ENCODE results near the gene JUND.

Gene JUND

DNA sequence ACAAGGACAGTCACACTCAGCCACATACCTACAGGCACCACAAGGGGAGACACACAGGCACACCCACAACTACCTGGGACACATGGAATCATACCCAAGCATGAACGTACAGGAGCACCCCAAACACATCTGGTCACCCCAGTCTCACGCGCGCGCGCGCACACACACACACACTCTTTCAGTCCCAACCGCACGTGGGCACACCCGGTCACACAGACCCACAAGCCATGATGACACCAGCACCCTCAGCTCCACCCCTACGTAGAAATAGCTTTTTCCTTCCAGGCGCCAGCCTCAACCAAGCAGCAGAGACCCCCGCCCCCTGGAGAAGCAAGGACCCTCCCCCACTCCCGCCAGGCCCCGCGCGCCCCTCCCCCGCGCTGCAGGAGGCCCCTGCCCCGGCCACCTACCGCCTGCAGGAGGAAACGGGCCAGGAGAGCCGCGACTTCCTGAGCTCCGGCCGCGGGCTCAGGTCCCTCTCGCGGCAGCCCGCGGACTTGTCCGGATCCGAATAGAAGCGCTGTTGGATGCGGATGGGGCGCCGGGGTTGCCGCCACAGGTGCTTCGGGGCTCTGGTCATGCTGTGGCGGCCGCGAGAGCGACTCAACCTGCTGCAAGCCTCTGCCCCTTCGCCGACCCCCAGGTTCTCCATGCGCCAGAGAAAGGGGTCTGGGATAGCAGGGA, 48.7 kb downstream of the JUND start:
- no peak for DNase-seq

DNA sequence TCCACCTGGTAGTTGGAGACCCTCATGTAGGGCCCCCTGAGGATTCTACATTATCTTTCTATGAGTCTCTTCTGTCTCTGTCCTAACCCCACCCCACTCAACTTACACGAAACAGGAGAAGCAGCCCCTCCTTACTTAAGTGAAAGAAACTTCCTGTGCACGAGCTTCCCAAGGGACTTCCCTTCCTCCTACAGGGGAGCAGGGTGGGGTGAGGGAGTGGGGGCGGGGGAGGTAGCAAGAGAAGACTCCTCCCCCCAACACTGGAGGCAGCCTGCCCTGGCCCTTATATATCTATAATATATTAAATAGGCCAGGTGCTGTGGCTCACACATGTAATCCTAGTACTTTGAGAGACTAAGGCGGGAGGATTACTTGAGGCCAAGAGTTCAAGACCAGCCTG, 49.6 kb downstream of the JUND start:
- DNase-seq = no peak

DNA sequence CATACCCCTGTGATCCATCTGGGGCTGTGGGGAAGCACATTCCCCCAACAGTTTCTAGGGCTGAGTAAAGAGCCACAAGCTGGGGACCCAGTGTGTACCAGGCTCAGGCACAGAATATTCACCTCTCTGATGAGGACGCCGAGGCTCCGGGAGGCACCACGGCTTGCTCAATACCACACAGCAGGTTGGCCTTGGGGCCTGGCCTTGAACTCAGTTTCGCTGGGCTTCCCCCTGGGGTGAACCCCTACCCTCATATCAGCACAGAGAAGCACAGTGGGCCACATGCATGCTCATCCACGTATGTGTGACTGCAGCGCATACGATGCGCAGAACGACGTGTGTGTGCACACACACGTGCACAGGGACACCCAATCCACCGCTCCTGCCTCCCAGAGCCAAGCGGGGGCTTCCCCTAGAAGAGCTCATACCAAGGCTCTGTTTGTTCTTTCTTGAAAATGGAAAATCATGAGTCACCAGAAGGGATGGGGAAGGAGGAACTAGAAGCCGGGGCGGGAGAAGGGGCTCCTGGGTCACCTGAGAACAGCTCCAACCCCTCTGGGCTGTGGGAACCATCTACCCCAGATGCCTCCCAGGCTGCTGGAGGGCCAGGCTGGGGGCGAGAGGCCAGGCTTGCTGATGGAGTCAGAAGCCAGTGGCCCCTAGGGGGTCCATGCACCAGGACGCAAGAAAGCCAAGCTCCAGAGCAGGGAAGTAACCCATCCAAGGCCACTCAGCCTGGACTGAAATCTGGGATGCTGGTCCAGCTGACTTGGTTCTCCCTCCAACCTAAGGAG, 50.3 kb downstream of the JUND start:
- no peak for DNase-seq

DNA sequence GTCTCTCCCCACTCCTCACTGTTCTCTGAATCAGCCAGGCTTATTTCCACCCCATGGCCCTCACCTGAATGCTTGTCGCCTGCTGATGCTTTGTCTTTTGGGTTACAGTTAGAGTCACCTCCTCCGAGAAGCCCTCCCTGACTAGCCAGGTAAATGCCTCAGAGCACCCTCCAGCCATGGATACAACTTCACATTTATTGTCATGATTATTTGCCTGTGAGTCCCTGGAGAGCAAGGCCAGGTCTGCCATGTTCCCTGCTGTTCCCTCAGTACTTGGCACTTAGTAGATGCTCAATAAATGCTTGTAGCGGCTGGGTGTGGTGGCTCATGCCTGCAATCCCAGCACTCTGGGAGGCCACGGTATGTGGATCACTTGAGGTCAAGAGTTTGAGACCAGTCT, 51.5 kb downstream of the JUND start:
- no peak for DNase-seq
